SK-N-SH treated with all-trans-retinoic acid at 6 μM for 48 hours (cell line): ENCODE data around the gene ODC1.

ENCODE experiments used
- ATAC-seq: fragments of 200-7000 bp; cut with Tn5 transposase; 3 replicates; pipeline ENCODE4 v1.9.1; 2020; ENCODE audit warnings: mild to moderate bottlenecking, moderate library complexity
- BACH2 ChIP-seq: fragments of 250-450 bp; sonication (Bioruptor Pico); IDR thresholded peaks from 2 replicates; pipeline ENCODE4 v1.9.0; 2021; ENCODE audit warnings: mild to moderate bottlenecking, borderline replicate concordance
- CSDC2 ChIP-seq: fragments of 250-450 bp; sonication (Bioruptor Pico); IDR thresholded peaks from 2 replicates; pipeline ENCODE4 v1.5.0; 2020; ENCODE audit warnings: mild to moderate bottlenecking, moderate library complexity
- CSRNP3 ChIP-seq: fragments of 250-450 bp; sonication (Bioruptor Pico); IDR thresholded peaks from 2 replicates; pipeline ENCODE4 v1.5.1; 2021; ENCODE audit warnings: mild to moderate bottlenecking, moderate library complexity
- ESRRG ChIP-seq: fragments of 250-450 bp; sonication (Bioruptor Pico); IDR thresholded peaks from 2 replicates; pipeline ENCODE4 v1.6.1; 2021; ENCODE audit warnings: mild to moderate bottlenecking
- GLIS3 ChIP-seq: fragments of 250-450 bp; sonication (Bioruptor Pico); IDR thresholded peaks from 2 replicates; pipeline ENCODE4 v1.5.0; 2020; ENCODE audit warnings: mild to moderate bottlenecking, moderate library complexity
- OSR1 ChIP-seq: fragments of 250-450 bp; sonication (Bioruptor Pico); IDR thresholded peaks from 2 replicates; pipeline ENCODE4 v1.8.0; 2022; ENCODE audit warnings: moderate library complexity, mild to moderate bottlenecking, inconsistent platforms
- PPARA ChIP-seq: fragments of 250-450 bp; sonication (Bioruptor Pico); IDR thresholded peaks from 2 replicates; pipeline ENCODE4 v1.5.0; 2020; ENCODE audit warnings: mild to moderate bottlenecking, borderline replicate concordance
- RARB ChIP-seq: fragments of 250-450 bp; sonication (Bioruptor Pico); IDR thresholded peaks from 2 replicates; pipeline ENCODE4 v1.8.0; 2021; ENCODE audit warnings: mild to moderate bottlenecking, moderate library complexity
- SNAI2 ChIP-seq: fragments of 250-450 bp; sonication (Bioruptor Pico); IDR thresholded peaks from 2 replicates; pipeline ENCODE4 v1.5.0; 2020; ENCODE audit warnings: mild to moderate bottlenecking, moderate library complexity
- TOX ChIP-seq: fragments of 250-450 bp; sonication (Bioruptor Pico); IDR thresholded peaks from 2 replicates; pipeline ENCODE4 v1.8.0; 2021; ENCODE audit warnings: mild to moderate bottlenecking, moderate library complexity, borderline replicate concordance
- ZC3H10 ChIP-seq: fragments of 250-450 bp; sonication (Bioruptor Pico); IDR thresholded peaks from 2 replicates; pipeline ENCODE4 v1.5.1; 2021; ENCODE audit warnings: mild to moderate bottlenecking, moderate library complexity
- ZFP3 ChIP-seq: fragments of 250-450 bp; sonication (Bioruptor Pico); IDR thresholded peaks from 2 replicates; pipeline ENCODE4 v1.5.0; 2020; ENCODE audit warnings: mild to moderate bottlenecking, moderate library complexity
- ZFP30 ChIP-seq: fragments of 450-650 bp; formaldehyde crosslinking; IDR thresholded peaks from 2 replicates; pipeline ENCODE4 v1.5.0; 2022; ENCODE audit warnings: mild to moderate bottlenecking, moderate library complexity
- ZNF70 ChIP-seq: fragments of 450-650 bp; formaldehyde crosslinking; IDR thresholded peaks from 2 replicates; pipeline ENCODE4 v1.5.0; 2020; ENCODE audit warnings: mild to moderate bottlenecking, moderate library complexity
- TF ChIP-seq, protein P1 (sequence below): fragments of 250-450 bp; sonication (Bioruptor Pico); IDR thresholded peaks from 2 replicates; pipeline ENCODE4 v1.5.0; 2020; ENCODE audit warnings: mild to moderate bottlenecking, moderate library complexity
- TF ChIP-seq, protein P2 (sequence below): fragments of 250-450 bp; sonication (Bioruptor Pico); IDR thresholded peaks from 2 replicates; pipeline ENCODE4 v1.5.1; 2020; ENCODE audit warnings: low read depth, mild to moderate bottlenecking, moderate library complexity

The ODC1 gene

DNA sequence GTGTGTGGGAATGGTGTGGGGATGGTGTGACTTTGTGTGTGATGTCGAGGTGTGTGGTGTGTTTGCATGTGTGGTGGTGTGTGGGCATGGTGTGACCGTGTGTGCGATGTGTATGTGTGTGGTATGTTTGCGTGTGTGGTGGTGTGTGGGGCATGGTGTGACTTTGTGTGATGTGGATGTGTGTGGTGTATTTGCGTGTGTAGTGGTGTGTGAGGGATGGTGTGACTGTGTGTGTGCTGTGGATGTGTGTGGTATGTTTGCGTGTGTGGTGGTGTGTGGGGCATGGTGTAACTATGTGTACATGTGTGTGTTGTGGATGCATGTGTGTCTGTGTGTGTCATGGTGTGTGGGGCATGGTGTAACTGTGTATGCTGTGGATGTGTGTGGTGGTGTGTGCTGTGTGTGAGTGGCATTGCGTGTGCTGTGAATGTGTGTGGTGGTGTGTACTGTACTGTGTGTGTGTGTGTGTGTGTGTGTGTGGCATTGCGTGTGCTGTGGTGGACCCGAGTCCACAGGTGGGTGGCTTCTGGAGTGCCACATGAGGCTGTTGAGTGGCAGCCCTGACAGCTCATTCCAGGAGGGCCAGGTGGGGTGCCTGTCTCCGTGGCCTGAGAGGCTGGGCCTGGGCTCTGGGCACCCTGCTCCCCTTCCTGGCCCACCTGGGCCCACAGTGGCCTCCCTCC, 14.7 kb downstream of the ODC1 start:
- TF ChIP-seq BACH2 (CRISPR knock-in tag) (no peak), PPARA (CRISPR knock-in tag) (no peak), ZFP3 (CRISPR knock-in tag) (no peak), RARB (CRISPR knock-in tag) (no peak), ZFP30 (CRISPR knock-in tag) (no peak)
- ATAC-seq = no peak

DNA sequence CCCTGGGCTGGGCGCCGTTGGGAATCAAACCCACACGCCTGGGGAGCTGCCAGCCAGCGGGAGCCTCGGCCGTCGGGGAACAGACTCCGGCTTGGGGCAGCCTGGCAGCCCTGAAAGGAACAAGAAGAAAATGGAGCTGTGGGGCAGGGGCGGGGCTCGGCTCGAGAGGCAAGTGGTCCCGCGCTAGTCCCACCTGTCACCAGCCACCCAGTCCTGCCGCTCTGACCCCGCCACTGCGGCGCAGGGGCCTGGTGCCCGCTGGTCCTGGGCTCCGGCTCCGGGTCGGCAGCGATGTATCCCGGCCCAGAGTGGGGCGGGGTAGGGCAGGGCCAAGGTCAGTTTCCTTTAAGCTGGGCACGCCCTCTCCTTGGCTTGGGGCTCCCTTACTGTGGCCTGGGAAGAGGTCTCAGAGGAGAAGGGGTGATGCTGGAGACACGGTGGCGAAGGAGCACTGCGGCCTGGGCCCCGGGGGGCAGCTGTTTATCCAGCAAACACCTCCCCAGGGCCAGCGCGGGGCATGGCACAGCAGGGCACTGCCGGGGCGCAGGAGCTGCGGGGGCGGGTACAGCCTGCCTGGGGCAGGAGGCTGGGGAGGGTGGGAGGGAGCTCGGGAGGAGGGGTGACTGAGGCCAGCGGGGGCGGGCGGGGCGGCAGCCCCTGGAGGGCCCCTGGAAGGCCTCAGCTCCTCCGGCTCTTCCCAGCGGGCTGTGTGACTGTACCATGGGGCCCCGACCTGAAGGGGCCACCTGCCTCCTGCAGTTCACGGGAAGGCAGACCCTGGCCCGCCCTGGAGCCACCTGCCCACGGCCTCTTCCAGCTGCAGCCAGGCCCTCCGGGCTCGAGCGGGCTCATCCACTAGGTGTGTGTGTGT, 15.6 kb downstream of the ODC1 start:
- TF ChIP-seq TOX (CRISPR knock-in tag) (no peak), ZFP30 (CRISPR knock-in tag) (no peak), PPARA (CRISPR knock-in tag) (no peak), CSDC2 (CRISPR knock-in tag) (no peak), OSR1 (no peak), CSRNP3 (CRISPR knock-in tag) (no peak), SNAI2 (CRISPR knock-in tag) (no peak)
- TF ChIP-seq, protein P1, sequence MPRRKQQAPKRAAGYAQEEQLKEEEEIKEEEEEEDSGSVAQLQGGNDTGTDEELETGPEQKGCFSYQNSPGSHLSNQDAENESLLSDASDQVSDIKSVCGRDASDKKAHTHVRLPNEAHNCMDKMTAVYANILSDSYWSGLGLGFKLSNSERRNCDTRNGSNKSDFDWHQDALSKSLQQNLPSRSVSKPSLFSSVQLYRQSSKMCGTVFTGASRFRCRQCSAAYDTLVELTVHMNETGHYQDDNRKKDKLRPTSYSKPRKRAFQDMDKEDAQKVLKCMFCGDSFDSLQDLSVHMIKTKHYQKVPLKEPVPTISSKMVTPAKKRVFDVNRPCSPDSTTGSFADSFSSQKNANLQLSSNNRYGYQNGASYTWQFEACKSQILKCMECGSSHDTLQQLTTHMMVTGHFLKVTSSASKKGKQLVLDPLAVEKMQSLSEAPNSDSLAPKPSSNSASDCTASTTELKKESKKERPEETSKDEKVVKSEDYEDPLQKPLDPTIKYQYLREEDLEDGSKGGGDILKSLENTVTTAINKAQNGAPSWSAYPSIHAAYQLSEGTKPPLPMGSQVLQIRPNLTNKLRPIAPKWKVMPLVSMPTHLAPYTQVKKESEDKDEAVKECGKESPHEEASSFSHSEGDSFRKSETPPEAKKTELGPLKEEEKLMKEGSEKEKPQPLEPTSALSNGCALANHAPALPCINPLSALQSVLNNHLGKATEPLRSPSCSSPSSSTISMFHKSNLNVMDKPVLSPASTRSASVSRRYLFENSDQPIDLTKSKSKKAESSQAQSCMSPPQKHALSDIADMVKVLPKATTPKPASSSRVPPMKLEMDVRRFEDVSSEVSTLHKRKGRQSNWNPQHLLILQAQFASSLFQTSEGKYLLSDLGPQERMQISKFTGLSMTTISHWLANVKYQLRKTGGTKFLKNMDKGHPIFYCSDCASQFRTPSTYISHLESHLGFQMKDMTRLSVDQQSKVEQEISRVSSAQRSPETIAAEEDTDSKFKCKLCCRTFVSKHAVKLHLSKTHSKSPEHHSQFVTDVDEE (CRISPR knock-in tag) = no peak
- ATAC-seq = no peak

GRCh38 chr2:10431797-10432196, 16.3 kb downstream of the ODC1 start:
- TF ChIP-seq, protein P1 (CRISPR knock-in tag) = no peak
- no peak for TF ChIP-seq OSR1
- no peak for TF ChIP-seq ESRRG (CRISPR knock-in tag)
- TF ChIP-seq PPARA (CRISPR knock-in tag) = no peak
- TF ChIP-seq TOX (CRISPR knock-in tag) = no peak
- no peak for TF ChIP-seq ZC3H10
- TF ChIP-seq ZNF70 (CRISPR knock-in tag) = no peak
- TF ChIP-seq ZFP30 (CRISPR knock-in tag) = no peak
- TF ChIP-seq, protein P2, sequence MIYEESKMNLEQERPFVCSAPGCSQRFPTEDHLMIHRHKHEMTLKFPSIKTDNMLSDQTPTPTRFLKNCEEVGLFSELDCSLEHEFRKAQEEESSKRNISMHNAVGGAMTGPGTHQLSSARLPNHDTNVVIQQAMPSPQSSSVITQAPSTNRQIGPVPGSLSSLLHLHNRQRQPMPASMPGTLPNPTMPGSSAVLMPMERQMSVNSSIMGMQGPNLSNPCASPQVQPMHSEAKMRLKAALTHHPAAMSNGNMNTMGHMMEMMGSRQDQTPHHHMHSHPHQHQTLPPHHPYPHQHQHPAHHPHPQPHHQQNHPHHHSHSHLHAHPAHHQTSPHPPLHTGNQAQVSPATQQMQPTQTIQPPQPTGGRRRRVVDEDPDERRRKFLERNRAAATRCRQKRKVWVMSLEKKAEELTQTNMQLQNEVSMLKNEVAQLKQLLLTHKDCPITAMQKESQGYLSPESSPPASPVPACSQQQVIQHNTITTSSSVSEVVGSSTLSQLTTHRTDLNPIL (CRISPR knock-in tag) = no peak
- TF ChIP-seq BACH2 (CRISPR knock-in tag) = no peak
- ATAC-seq = no peak

GRCh38 chr2:10430886-10431622, 17.1 kb downstream of the ODC1 start:
- TF ChIP-seq GLIS3 (CRISPR knock-in tag) (no peak), ZNF70 (CRISPR knock-in tag) (peak; percentile 99)
- no peak for ATAC-seq
